HG02642 (cell line): ENCODE data around the gene DDAH2.

ENCODE experiments used
- ATAC-seq: cut with Tn5 transposase; IDR thresholded peaks from one replicate; pipeline ENCODE4 v1.9.1; 2021; ENCODE audit warnings: mild to moderate bottlenecking; ENCODE audit not compliant: unreplicated experiment, poor library complexity

Gene DDAH2

DNA sequence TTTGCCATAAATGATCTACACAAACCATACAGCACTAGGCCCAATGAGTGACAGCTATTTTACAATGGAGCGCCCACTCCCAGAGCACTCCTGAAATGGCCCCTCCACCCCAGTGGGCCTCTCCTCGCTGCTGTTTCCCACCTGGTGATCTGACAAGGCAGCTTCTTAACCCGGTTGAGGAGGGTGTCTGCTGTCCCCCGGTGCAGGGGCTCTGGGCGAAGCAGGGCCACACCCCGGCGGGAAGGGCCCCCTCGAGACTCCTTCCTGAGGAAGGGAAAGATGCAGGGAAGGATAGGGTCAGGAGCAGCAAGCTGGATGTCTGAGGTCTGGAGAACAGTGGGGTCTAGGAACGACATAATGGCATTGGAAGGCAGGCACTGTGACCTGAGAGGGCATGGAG lies 36.2 kb downstream of the DDAH2 start:
- no peak for ATAC-seq

DNA sequence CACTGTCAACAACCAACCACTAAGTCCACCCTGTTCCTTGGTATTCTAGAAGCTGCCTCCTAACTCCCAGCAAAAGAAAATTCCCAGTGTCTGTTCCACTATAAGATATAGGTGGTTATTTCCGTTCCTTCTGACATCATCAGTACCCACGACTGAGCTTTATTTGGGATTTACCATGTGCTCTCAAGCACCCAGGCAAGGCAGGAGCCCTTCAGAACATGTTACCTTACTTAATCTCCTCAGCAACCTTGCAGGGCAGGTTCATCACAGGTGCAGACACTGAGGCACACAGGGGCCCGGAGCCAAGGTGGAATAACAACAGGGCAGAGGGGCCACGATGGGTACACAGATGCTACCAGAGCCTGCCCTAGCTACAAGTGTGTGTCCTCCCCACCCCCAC lies 36.7 kb downstream of the DDAH2 start:
- no peak for ATAC-seq

DNA sequence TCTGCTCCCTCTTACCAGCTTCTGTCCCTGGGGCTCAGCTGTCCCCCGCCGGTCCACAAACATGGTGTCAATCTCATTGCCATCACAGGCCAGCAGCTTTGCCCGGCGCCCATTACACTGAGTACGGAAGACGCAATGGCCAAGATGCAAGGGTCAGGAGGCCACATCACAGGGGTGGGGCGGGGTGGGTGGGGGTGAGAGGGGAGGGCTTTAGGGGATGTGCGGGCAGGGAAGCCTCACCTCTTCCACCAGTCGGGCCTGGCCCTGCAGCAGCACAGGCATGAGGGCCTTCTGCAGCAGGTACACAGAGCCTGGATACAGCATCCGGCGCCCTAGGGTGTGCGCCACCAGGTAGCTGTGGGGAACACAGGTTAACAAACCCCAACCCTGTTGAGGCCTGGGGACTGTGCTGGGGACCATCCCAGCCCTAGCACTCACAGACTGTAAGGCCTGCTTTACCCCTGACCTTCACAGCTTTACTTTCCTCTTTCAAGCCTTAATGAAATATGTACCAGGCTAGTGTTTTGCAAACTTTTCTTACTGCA lies 37.5 kb downstream of the DDAH2 start:
- no peak for ATAC-seq

DNA sequence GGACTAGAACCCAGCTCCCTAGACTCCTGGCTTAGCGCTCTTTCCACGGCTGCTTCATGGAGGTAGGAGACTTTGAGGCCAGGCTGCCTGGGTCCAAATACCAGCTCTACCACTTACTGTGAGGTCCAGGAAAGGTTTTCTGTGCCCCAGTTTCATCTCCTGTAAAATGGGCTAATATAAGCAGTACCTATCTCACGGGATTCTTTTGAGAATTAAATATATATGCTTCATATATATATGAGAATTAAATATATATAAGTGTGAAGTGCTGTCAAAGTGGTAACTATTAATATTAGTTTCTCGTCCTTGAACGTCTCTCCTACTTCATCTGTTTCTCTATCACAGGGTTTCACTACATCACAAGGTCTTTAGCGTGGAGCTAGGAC lies 38.0 kb downstream of the DDAH2 start:
- ATAC-seq, result no peak

DNA sequence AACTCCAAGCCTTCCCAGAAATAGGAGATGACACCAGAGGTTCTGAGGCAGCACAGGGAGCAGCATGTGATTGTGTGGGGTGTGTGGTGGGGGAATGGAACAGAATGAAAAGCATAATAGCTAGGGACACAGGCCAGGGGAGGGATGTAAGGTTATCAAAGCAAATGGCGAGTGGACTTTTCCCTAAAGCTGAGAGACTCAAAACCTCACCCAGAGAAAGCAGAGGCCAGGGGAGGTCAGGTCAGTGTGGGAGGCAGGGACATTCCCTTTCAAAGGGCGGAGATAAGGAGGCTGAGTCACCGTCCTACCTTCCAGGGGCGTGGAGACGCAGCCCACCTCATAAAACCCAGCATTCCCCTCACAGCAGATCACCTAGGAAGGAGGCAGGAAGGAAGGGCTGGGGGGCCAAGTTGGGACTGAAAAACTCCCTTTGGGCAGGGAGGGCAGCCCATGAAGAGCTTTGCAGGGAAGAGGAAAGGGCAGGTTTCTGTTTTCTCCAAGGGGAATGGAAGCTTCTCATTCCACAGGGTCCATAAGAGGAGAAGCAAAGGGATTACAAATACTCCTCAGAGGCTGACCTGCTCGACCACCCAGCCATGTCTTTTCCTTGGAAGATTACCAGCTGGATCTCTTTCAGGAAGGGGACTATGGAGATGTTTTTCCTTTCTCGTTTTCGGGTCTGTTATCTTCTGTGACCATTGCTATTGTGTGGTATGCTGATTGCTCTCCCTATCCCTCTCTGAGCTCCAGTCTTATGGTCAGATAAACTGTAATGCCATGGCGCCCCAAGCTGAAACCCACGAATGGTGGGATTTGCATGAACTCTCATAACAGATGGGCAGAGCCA lies 38.6 kb downstream of the DDAH2 start:
- ATAC-seq, result no peak

DNA sequence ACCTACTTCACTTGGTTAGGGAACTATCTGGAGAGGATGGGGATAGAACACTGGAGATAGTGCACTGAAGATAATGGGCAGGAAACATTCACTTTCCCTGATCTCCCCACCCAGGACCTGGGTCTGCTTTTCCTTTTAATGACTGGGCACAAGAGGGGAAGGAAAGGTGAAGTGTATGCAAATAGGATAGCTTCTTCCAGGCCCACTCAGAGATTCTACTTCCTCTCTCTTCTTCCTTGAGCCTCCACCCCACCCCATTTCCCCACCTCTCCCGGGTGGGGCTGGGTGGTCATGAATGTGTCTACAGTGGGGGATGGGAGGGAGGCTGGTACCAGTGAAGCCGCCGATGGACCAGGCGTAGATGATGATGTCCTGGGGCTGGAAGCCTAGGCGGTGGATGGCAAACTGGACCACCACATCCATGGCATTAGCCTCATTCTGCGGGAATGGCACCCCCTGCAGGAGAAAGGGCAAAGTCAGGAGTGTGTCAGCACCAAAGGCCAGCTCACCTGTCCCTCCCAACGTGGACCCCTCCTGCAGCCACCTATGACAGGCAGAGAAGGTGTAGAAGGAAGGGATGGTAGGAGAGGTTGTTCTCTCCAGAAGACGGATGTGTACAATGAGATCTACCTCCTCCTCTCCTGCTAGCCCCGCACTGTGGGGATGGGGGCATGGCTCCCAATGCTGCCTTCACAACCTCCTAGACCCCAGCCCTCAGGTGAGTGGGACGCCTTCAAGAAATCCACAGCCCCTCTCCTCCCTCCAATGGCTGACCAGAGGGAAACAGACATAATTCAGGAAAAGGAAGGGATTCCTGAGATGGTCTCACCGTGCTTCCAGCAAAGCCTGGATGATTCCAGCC lies 39.6 kb downstream of the DDAH2 start:
- ATAC-seq, result no peak

DNA sequence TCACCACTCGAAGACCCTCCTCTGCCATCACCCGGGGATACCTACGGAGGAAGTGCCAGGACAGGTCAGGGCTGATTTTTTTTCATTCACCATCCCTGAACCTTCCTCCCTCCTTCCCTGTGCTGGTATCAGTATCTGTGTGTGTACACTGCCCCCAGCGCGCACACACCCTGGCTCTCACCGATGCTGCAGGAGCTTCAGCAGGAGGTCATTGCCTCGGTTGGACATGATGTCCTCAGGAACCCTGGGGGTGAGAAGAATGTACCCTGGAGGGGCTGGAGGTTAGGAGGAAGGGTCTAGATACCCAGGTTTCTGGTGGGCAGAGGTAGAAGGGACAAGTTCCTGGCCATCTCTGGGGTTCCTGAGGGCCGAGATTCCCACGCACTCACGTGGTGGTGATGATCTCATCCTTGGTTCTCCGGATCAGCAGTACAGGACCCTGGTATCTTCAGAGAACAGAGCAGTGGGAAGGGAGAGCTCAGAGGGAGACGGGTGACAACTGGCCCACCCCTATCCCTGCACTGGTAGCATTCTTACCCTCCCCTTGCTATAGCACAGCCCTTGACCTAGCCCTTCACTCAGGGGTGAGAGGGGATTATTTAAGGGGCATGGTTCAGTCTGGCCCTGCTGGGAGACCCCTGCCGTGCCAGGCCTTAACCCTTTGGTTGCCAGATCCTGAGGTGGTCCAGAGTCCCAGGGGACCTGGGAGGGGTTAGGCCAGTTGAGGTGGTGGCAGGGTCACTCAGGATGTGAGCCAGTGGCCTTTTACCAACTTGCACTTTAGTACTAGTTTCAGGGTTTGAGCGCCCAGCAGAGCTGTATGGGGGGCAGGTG lies 41.0 kb downstream of the DDAH2 start:
- ATAC-seq, result no peak

DNA sequence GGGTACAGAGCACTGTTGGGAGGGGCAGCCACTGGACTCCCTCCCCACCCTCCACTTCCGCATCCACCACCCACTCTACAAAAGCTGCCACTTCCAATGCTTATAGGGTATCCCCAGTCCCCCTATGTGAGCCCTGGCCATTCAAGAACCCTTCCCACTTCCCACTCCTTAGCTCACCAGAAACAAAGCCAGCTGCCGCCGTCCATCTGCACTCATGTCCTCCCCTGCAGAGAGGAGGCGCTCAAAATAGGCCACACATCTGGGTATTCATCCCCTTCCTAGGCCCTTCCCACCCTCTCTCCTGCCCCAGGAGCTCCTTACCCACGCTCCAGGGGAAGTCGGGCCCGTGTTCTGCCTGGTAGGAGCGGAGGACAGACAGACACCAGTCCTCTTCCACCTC lies 41.8 kb downstream of the DDAH2 start:
- no peak for ATAC-seq

DNA sequence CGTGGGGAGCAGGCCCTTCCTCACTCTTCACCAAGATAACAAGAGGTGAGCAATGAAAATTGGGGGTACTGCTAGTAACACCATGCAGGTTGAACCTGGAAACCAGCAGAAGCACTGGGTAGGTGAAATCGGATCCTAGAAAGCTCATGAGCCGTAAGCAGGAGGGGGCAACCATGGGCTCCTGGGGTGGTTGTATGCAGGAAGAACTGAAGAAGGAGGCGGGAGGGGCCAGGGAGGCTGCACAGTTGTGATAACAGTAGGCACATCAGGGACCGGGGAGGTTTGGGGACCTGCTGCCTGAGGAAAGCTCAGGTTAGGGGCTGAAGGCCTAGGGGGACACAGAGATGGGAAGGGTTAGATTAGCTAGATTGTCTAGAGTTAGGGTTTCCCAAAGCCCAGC lies 42.6 kb downstream of the DDAH2 start:
- ATAC-seq, result no peak

DNA sequence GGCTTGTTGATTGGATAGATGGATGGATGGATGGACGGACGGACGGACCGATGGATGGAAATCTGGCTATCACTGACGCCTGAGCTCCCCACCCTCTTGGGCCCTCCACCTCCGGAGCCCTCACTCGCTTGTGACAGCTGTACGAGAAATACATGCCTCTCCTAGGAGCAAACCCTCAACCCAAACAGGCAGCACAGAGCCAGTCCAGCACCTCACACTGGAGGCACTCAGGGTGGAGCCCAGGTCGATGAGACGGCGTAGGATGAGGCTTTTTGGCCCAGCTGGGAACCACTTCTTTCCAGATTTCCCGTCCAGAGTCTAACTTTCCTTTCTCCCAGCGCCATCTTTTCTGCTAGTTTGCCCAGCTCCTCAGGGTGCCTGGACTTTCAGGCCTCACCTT lies 45.5 kb downstream of the DDAH2 start:
- no peak for ATAC-seq

DNA sequence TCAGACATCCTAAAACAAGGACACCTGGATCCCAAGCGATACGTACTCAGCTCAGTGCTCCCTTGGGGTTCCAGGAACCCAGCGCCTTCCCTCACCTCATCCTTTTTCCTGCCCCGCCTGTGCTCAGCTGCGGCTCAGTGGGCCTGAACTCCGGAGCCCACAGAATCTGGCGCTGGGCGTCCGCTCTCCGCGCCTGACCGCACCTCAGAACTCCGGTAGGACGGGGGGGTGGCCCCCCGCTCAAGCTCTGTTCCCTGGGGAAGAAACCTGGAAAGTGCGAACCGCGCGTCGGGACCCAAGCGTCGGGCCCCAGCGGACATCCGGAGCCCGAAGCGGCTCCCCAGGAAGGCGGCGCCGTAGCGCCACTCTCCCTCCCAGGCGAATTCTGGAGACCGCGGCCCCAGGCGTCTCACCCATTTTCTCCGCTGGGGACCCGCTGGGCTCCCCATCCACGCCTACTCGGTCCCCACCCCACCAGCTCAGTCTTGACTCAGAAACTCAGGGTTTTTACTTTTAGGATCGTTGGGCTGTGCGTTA lies 47.9 kb downstream of the DDAH2 start:
- peak; percentile 33 for ATAC-seq

DNA sequence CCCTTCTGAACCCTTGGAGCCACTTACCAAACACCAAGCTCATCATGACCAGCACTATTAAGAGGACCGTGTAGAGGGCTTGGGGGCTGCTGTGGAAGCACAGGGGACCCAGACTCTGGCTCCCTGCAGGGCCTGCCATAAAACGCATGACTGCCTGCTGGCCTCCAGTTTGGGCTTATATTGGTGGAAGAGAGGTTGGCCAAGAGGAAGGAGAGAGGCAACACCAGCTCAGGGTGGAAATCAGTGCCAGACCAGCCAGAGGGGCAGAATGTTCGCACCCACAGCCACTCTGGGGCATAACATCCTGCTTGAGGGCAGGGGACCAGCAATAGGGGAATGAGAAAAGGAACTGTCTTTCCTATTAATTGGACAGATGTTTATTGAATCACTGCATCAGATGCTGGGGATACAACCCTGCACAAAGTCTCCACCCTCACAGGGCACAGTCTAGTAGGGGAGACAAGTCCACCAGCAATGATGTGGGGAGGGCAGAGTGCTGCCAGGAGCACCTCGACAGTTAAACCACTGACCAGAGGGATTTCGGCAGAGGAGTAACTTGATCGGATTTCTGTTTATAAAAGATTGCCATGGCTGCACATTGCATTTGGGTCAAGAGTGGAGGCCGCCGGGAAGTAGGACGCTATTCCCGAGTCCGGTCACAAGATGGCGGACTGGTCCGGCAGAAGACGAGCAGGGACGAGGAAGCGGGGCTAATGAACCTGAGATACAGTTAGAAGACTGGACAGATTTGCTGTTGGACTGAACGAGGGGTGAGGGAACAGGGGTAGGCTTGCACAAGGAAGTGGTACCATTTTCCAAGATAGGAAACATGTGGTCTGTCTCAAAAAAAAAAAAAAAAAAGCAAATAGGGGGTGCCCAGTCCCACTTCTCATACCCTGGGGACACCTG lies 48.6 kb downstream of the DDAH2 start, which contains the start of gene LY6G5C:
TSS of gene LY6G5C (minus strand) at position 842 of the 909 bp plus-strand sequence. CDS start at position 148, 694 bp downstream.
- ATAC-seq, result peak; percentile 53

DNA sequence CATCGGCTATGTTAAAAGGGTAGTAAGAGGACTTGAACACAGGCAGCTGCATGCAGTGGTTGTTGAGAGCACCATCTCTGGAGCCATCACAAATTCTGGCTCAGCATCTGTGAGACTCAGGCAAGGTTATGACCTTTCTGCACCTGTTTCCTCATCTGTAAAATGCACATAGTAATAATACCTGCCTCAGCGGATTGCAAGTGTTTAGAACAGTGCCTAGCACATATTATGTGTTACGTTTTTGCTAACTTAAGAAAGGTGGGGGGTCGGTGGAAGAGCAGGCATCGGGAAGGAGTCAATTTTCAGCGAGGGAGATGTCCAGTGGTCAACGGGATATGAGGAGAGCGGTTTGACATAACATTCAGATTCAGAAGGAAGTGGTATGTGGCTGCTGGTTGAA lies 51.1 kb downstream of the DDAH2 start:
- ATAC-seq, result no peak
